ENCODE results near the gene CNKSR2.
"Not testable (repeated sequence)": the region's sequence is repeated elsewhere in the genome, so short reads cannot be mapped to it uniquely, and the experiment has no call there.

The CNKSR2 gene

DNA sequence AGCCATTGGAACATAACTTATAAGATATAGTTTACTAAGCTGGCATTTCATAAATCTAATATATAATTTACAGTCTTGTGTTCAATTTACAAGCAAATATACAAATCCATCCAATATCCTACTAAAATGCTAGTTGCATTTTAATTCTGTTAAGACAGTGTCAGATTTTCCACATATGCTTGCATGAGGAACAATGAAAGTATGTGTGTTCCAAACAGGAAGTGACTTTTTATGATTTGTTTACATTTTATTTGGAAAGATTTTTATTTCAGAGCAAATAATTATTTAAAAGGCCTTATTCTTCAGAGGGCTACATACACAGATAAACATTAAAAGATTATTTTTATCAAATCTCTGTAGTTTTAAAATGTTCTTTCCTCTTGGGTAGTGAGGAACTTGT, 153.9 kb downstream of the CNKSR2 start:
- H3K36me3 ChIP-seq (ENCODE audit: control insufficient read depth, insufficient read depth, low read length): no peaks in the 10 kb centered on the region
- H3K27me3 ChIP-seq (ENCODE audit: control insufficient read depth, insufficient read depth, low read length): no peaks in the 10 kb centered on the region
- no peak overlapping the region for H3K4me3 ChIP-seq (ENCODE audit: low read depth, low read length)
- no peaks in the 10 kb centered on the region for H3K4me1 ChIP-seq (ENCODE audit: control insufficient read depth, insufficient read depth, low read length)
- no peaks in the 10 kb centered on the region for H3K9me3 ChIP-seq (ENCODE audit: control insufficient read depth, insufficient read depth, low read length)
- H3K9ac ChIP-seq (ENCODE audit: low read depth, low read length): no peak overlapping the region

DNA sequence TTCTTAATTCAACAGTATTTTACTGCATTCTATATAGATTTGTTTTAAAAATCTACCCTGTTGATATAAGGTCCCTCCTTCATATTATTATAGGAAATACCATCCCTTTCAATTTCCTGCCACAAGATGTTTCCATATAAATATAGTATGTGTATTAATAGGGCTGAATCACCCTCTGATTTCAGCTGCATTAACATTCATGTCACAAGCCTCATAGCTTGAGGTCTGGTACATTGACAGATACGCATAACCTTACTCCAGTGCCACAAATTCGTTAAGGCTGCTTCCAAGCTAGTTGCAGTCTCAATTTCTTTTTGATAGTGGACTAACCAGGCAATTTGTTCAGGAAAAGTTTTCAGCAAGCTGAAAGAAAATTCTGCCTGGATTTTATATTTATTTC, 155.6 kb downstream of the CNKSR2 start:
- H3K4me1 ChIP-seq (ENCODE audit: control insufficient read depth, insufficient read depth, low read length): no peaks in the 10 kb centered on the region
- H3K9ac ChIP-seq (ENCODE audit: low read depth, low read length): no peak overlapping the region
- no peak overlapping the region for H3K4me3 ChIP-seq (ENCODE audit: low read depth, low read length)
- H3K27me3 ChIP-seq (ENCODE audit: control insufficient read depth, insufficient read depth, low read length): no peaks in the 10 kb centered on the region
- no peaks in the 10 kb centered on the region for H3K36me3 ChIP-seq (ENCODE audit: control insufficient read depth, insufficient read depth, low read length)
- H3K9me3 ChIP-seq (ENCODE audit: control insufficient read depth, insufficient read depth, low read length): no peaks in the 10 kb centered on the region

DNA sequence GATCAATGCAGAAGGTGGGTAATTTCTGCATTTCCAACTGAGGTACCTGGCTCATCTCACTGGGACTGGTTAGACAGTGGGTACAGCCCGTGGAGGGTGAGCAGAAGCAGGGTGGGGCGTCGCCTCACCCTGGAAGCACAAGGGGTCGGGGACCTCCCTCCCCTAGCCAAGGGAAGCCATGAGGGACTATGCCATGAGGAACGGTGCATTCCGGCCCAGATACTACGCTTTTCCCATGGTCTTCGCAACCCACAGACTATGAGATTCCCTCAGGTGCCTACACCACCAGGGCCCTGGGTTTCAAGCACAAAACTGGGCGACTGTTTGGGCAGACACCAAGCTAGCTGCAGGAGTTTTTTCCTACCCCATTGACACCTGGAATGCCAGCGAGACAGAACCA, 170.4 kb downstream of the CNKSR2 start:
- not testable (repeated sequence) for H3K9ac ChIP-seq (ENCODE audit: low read depth, low read length); H3K4me3 ChIP-seq (ENCODE audit: low read depth, low read length); H3K9me3 ChIP-seq (ENCODE audit: control insufficient read depth, insufficient read depth, low read length); H3K27me3 ChIP-seq (ENCODE audit: control insufficient read depth, insufficient read depth, low read length); H3K4me1 ChIP-seq (ENCODE audit: control insufficient read depth, insufficient read depth, low read length); H3K36me3 ChIP-seq (ENCODE audit: control insufficient read depth, insufficient read depth, low read length)

DNA sequence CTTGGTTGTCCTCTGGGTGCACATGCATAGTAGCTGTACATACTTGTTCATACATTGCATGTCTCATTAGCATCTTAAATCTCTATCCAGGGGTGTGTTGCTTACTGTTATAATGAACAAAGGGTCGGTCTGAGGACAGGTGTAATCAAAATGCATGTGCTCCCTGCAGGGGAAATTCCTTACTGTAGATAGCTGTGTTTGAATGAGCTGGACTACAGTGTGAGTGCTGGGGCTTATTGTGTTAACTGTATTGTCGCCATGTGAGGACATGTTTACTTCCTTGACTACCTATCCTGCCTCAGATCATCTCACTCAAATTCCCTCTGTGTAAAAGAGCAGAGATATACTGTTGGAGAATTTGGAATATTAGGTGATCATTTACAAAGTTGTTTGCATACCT, 185.2 kb downstream of the CNKSR2 start:
- no peaks in the 10 kb centered on the region for H3K27me3 ChIP-seq (ENCODE audit: control insufficient read depth, insufficient read depth, low read length)
- no peaks in the 10 kb centered on the region for H3K4me1 ChIP-seq (ENCODE audit: control insufficient read depth, insufficient read depth, low read length)

DNA sequence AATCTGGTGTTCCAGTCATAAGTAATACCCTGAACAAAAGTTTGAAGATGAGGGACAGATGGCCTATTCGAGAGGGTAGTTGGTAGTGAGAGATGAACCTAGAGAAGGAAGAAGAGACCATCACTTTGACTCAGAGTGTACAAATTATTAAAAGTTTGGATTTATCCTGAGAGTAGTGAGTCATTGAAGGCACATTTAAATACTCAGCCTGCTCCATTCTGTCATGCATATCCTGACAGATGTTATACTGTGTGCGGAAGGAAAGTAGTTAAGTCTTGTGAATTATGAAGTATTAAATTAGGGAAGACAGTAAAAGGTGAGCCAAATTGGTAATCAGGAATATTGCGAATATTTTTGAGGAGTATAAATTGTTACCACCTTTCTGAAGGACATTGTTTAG, 190.8 kb downstream of the CNKSR2 start:
- Histone ChIP-seq H3K36me3 (ENCODE audit: control insufficient read depth, insufficient read depth, low read length) (no peaks in the 10 kb centered on the region), H3K9me3 (ENCODE audit: control insufficient read depth, insufficient read depth, low read length) (no peaks in the 10 kb centered on the region), H3K9ac (ENCODE audit: low read depth, low read length) (no peak overlapping the region), H3K27me3 (ENCODE audit: control insufficient read depth, insufficient read depth, low read length) (no peaks in the 10 kb centered on the region), H3K4me3 (ENCODE audit: low read depth, low read length) (no peak overlapping the region), H3K4me1 (ENCODE audit: control insufficient read depth, insufficient read depth, low read length) (no peaks in the 10 kb centered on the region)

More for the DNA sequence above, 185.2 kb downstream of the CNKSR2 start:
- no peaks in the 10 kb centered on the region for H3K9me3 ChIP-seq (ENCODE audit: control insufficient read depth, insufficient read depth, low read length)
- no peak overlapping the region for H3K4me3 ChIP-seq (ENCODE audit: low read depth, low read length)
- H3K9ac ChIP-seq (ENCODE audit: low read depth, low read length): no peak overlapping the region
- H3K36me3 ChIP-seq (ENCODE audit: control insufficient read depth, insufficient read depth, low read length): no peaks in the 10 kb centered on the region

DNA sequence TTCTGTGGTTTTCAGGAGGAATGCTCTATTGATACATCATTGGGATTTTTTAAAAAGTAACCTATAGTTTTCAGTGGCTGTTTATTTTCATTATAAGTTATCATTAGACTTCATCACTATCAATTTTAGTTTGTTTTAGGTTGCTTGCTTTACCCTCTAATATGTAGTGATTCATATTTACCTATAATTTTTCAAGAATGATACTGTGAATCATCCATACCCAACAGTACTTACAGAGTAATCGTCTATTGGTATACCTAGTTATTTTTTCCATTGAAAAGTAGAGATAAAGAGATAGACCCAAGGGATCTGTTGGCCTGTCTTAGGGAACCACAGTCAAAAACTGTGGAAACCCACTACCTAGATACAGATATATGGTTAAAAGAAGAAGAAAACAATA, 200.6 kb downstream of the CNKSR2 start:
- Histone ChIP-seq H3K27me3 (ENCODE audit: control insufficient read depth, insufficient read depth, low read length) (no peaks in the 10 kb centered on the region), H3K4me3 (ENCODE audit: low read depth, low read length) (no peak overlapping the region), H3K9me3 (ENCODE audit: control insufficient read depth, insufficient read depth, low read length) (peaks cover 5% of the 10 kb centered on the region), H3K9ac (ENCODE audit: low read depth, low read length) (no peak overlapping the region), H3K36me3 (ENCODE audit: control insufficient read depth, insufficient read depth, low read length) (peaks cover 2% of the 10 kb centered on the region), H3K4me1 (ENCODE audit: control insufficient read depth, insufficient read depth, low read length) (no peaks in the 10 kb centered on the region)

DNA sequence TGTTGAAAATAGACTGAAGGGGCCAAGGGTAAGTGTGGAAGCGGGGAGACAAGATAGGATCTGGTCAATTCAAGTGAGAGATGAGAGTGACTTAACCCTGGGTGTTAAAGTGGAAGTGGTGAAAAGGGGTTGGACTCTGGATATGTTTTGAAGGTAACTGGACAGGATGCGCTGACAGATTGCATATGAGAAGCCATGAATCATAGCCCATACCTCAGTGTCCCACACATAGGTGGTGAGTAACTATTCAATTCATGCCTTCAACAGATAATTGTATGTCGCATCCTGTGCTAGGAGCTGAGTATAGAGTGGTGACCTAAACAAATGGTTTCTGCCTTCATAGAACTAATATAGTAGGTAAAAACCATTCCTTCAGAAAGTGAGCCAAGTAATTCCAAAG, 207.3 kb downstream of the CNKSR2 start:
- Histone ChIP-seq H3K9me3 (ENCODE audit: control insufficient read depth, insufficient read depth, low read length) (no peaks in the 10 kb centered on the region), H3K4me3 (ENCODE audit: low read depth, low read length) (no peak overlapping the region), H3K9ac (ENCODE audit: low read depth, low read length) (no peak overlapping the region)

DNA sequence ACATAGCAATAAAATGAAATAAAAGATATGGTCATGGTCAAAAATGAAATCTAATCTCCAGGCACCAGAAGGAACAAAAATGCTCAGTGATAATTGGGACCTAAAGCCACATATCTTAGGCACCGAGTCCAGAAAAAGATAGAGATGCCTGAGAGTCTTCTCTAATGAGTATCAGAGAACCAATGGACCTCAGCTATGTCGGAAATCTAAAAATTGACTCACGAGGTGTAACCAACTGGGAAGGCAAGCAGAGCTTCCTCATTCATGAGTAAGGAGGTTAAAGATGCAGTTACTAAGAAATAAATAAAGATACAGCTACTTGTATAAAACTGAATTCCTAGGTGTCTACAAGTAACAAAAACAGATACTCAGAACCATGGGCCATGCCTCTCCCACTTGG, 211.8 kb downstream of the CNKSR2 start:
- no peak overlapping the region for H3K9ac ChIP-seq (ENCODE audit: low read depth, low read length)
- peaks cover 4% of the 10 kb centered on the region for H3K4me1 ChIP-seq (ENCODE audit: control insufficient read depth, insufficient read depth, low read length)
- H3K4me3 ChIP-seq (ENCODE audit: low read depth, low read length): no peak overlapping the region
- H3K9me3 ChIP-seq (ENCODE audit: control insufficient read depth, insufficient read depth, low read length): no peaks in the 10 kb centered on the region
- H3K36me3 ChIP-seq (ENCODE audit: control insufficient read depth, insufficient read depth, low read length): no peaks in the 10 kb centered on the region
- H3K27me3 ChIP-seq (ENCODE audit: control insufficient read depth, insufficient read depth, low read length): no peaks in the 10 kb centered on the region

More for the DNA sequence above, 207.3 kb downstream of the CNKSR2 start:
- Histone ChIP-seq H3K27me3 (ENCODE audit: control insufficient read depth, insufficient read depth, low read length) (no peaks in the 10 kb centered on the region), H3K4me1 (ENCODE audit: control insufficient read depth, insufficient read depth, low read length) (peaks cover 4% of the 10 kb centered on the region), H3K36me3 (ENCODE audit: control insufficient read depth, insufficient read depth, low read length) (no peaks in the 10 kb centered on the region)

DNA sequence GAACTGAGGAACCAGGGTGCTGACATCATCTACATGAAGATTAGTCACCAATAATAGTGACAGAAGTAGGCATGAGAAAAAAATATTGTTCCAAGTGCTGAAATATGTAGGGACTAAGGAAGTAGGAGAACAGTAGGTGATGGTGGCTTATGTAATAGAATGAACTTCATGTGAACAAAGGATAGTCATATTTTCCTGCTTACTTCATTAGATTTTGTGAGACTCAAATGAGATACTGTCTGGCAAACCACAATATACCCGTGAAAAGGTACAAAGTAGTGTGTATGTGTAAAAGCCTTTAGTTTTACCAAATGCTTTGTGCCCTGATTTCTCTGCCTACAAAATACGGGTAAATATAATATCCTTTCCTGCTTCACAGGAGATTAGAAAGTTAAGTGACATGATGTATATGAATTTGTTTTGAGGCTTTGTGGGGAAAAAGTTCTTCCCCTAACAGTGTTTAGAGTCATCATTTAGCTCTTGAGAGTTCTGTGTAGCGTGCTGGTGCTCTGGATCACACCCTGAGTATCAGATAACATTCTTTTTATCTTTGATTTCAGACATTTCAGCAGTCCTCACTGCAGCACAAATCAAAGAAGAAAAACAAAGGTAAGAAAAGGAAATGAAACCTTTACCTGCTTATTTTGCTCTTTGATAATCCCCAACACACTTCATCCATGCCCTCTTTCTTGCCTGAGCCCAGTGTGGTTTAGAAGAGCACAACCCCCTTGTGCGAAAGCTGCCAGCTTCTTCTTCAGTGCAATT, 216.0 kb downstream of the CNKSR2 start:
- H3K36me3 ChIP-seq (ENCODE audit: control insufficient read depth, insufficient read depth, low read length): no peaks in the 10 kb centered on the region

DNA sequence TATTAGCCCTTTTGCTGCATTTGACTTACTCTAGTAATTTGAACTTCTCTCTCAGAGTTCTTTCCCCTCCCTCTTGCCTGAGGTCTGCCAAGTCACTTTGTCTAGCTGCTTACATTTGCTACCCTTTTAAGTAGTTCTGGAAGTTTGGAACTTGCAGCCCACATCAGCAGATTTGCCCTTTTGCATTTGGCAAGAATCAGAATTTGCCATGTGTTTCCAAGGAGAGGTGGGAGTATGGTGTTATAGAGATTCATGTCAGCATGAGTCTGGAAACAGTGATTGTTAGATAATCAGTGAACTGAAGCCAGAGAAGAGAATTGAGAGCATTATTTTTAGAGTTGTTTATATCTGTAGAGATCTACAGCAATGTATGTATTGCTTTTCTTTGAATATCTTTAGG, 231.8 kb downstream of the CNKSR2 start:
- H3K27me3 ChIP-seq (ENCODE audit: control insufficient read depth, insufficient read depth, low read length): no peaks in the 10 kb centered on the region
- no peak overlapping the region for H3K9ac ChIP-seq (ENCODE audit: low read depth, low read length)
- H3K9me3 ChIP-seq (ENCODE audit: control insufficient read depth, insufficient read depth, low read length): no peaks in the 10 kb centered on the region
- no peaks in the 10 kb centered on the region for H3K4me1 ChIP-seq (ENCODE audit: control insufficient read depth, insufficient read depth, low read length)
- peaks cover 5% of the 10 kb centered on the region for H3K36me3 ChIP-seq (ENCODE audit: control insufficient read depth, insufficient read depth, low read length)
- H3K4me3 ChIP-seq (ENCODE audit: low read depth, low read length): no peak overlapping the region

More for the DNA sequence above, 216.0 kb downstream of the CNKSR2 start:
- H3K9me3 ChIP-seq (ENCODE audit: control insufficient read depth, insufficient read depth, low read length): no peaks in the 10 kb centered on the region
- no peak overlapping the region for H3K4me3 ChIP-seq (ENCODE audit: low read depth, low read length)
- H3K9ac ChIP-seq (ENCODE audit: low read depth, low read length): no peak overlapping the region
- no peaks in the 10 kb centered on the region for H3K27me3 ChIP-seq (ENCODE audit: control insufficient read depth, insufficient read depth, low read length)
- no peaks in the 10 kb centered on the region for H3K4me1 ChIP-seq (ENCODE audit: control insufficient read depth, insufficient read depth, low read length)

DNA sequence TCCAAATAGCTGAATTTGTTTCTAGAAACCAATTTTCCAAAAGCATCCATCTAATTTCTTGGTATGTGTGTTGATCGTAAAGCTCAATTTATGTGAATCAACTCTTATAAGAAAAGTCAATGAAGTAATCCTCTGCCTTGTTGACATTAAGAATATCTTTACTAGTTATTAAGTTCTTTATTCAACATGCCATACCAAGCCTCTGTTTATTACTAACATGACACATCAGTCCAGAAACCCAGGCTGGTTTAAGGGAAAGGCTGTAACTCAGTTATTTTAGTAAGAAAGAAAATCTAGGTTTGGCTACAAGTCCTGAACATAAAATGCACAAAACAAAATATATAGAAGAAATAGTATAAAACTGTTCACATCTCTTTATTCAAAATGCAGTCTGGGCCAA, 235.9 kb downstream of the CNKSR2 start:
- Histone ChIP-seq H3K9ac (ENCODE audit: low read depth, low read length) (no peak overlapping the region), H3K4me3 (ENCODE audit: low read depth, low read length) (no peak overlapping the region), H3K36me3 (ENCODE audit: control insufficient read depth, insufficient read depth, low read length) (peaks cover 5% of the 10 kb centered on the region), H3K27me3 (ENCODE audit: control insufficient read depth, insufficient read depth, low read length) (no peaks in the 10 kb centered on the region), H3K4me1 (ENCODE audit: control insufficient read depth, insufficient read depth, low read length) (no peaks in the 10 kb centered on the region), H3K9me3 (ENCODE audit: control insufficient read depth, insufficient read depth, low read length) (no peaks in the 10 kb centered on the region)

DNA sequence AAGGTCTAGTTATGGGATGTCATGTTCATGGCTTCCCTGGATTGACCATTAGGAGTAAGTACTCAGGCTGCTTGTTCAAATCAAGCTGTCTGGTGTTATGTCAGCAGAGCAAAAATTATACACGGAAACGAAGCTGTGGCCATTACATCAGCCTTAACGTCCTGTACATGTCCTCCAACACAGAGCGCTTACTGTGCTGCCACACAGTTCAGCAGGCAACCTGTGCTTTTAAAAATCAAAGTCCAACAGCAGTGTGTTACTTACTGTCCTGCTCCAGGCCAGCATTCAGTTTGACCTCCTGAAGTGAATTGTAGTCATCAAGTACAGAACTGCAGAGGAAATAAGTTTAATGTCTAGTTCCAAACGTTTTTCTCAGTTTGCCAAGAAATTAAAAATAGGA, 237.9 kb downstream of the CNKSR2 start:
- no peak overlapping the region for H3K9ac ChIP-seq (ENCODE audit: low read depth, low read length)
- no peaks in the 10 kb centered on the region for H3K27me3 ChIP-seq (ENCODE audit: control insufficient read depth, insufficient read depth, low read length)
- no peaks in the 10 kb centered on the region for H3K4me1 ChIP-seq (ENCODE audit: control insufficient read depth, insufficient read depth, low read length)
- no peaks in the 10 kb centered on the region for H3K9me3 ChIP-seq (ENCODE audit: control insufficient read depth, insufficient read depth, low read length)
- H3K4me3 ChIP-seq (ENCODE audit: low read depth, low read length): no peak overlapping the region
- H3K36me3 ChIP-seq (ENCODE audit: control insufficient read depth, insufficient read depth, low read length): peaks cover 5% of the 10 kb centered on the region
